GM12878 (cell line): ENCODE data around the gene TLK2. TPM values are rescaled to one million over a fixed set of nuclear protein-coding genes. Genes with fewer than 3 reads are reported as not detected.
A peak's percentile ranks its signal among the peaks of the same experiment; 100 is the strongest.
"Not testable (repeated sequence)": the region's sequence is repeated elsewhere in the genome, so short reads cannot be mapped to it uniquely, and the experiment has no call there.

Experiments
- ATAC-seq: fragments of 200-7000 bp; cut with Tn5 transposase; 3 replicates; pipeline ENCODE4 v1.9.1; 2020; ENCODE audit warnings: mild to moderate bottlenecking, moderate library complexity
- BruUV-seq: library from RNA; stranded (reverse); fragments of 400-500 nt; replicated peaks from 2 replicates; lab custom pipeline; 2021; lab: Mats Ljungman, UMichigan
- CTCF ChIA-PET: fragments of 300-600 bp; sonication (Branson Sonifier 250); formaldehyde crosslinking; extraction: SDS; loops from one replicate; lab custom pipeline; 2021; ENCODE audit warnings: inconsistent platforms; lab: Yijun Ruan, JAX
- POLR2A ChIA-PET: fragments of 350-600 bp; formaldehyde crosslinking; extraction: SDS; loops from one replicate; lab custom pipeline; 2021; ENCODE audit warnings: inconsistent platforms; lab: Charles Lee
- RAD21 ChIA-PET: fragments of 300-600 bp; sonication (Branson Sonifier 250); formaldehyde crosslinking; loops from one replicate; lab custom pipeline; 2023; ENCODE audit warnings: antibody characterized with exemption; ENCODE audit not compliant: unreplicated experiment; lab: Charles Lee
- SMC1A ChIA-PET: fragments of 300-600 bp; sonication (Branson Sonifier 250); formaldehyde crosslinking; loops from one replicate; lab custom pipeline; 2023; ENCODE audit not compliant: unreplicated experiment, uncharacterized antibody; lab: Charles Lee
- DNase-seq: peaks from one replicate; pipeline ENCODE4 v3.0.0-alpha.2; 2011; ENCODE audit warnings: low read depth, low spot score
- FAIRE-seq: peaks from 3 replicates; lab custom pipeline; 2011; peaks lifted over from hg19 to GRCh38; lab: Jason Lieb, UNC
- H2AFZ ChIP-seq: 2 replicates; pipeline ENCODE4 v1.6.0; 2011; ENCODE audit warnings: low read depth, low read length, control low read depth; ENCODE audit not compliant: control insufficient read depth
- H3K27ac ChIP-seq: 2 replicates; pipeline ENCODE4 v1.5.1; 2011; ENCODE audit warnings: control low read depth; ENCODE audit not compliant: control insufficient read depth, insufficient read depth
- H3K27me3 ChIP-seq, 2 experiments: replicated peaks in 1 of 2; 2 replicates each; pipeline versions ENCODE4 v1.6.0 to v1.6.1; 2011; ENCODE audit warnings: low read length in 1 of 2; ENCODE audit not compliant: control insufficient read depth in 2 of 2, insufficient read depth in 2 of 2
- H3K36me3 ChIP-seq, 2 experiments: 2 replicates each; pipeline ENCODE4 v1.5.1; 2011; ENCODE audit warnings: low read length in 1 of 2; ENCODE audit not compliant: control insufficient read depth in 2 of 2, insufficient read depth in 2 of 2
- H3K4me1 ChIP-seq: 2 replicates; pipeline ENCODE4 v1.6.1; 2011; ENCODE audit warnings: mild to moderate bottlenecking, low read length, moderate library complexity, mixed read lengths; ENCODE audit not compliant: control insufficient read depth, insufficient read depth
- H3K4me2 ChIP-seq: 2 replicates; pipeline ENCODE4 v1.6.0; 2011; ENCODE audit warnings: control low read depth; ENCODE audit not compliant: control insufficient read depth, insufficient read depth
- H3K4me3 ChIP-seq: fragments of 200-600 bp; sonication (generic); 2 replicates; pipeline ENCODE4 v1.5.1; 2016
- H3K79me2 ChIP-seq: 2 replicates; pipeline ENCODE4 v1.6.0; 2011; ENCODE audit warnings: low read length; ENCODE audit not compliant: control insufficient read depth, insufficient read depth
- H3K9ac ChIP-seq: 2 replicates; pipeline ENCODE4 v1.8.0; 2011; ENCODE audit warnings: low read length, control low read depth, mixed read lengths; ENCODE audit not compliant: control insufficient read depth, insufficient read depth
- H3K9me3 ChIP-seq: replicated peaks from 3 replicates; pipeline ENCODE4 v1.5.1; 2011; ENCODE audit warnings: mild to moderate bottlenecking, low read length; ENCODE audit not compliant: control insufficient read depth, insufficient read depth
- H4K20me1 ChIP-seq: 2 replicates; pipeline ENCODE4 v1.6.0; 2011; ENCODE audit not compliant: control insufficient read depth, insufficient read depth
- ATF7 ChIP-seq: fragments of 450-650 bp; IDR thresholded peaks from 2 replicates; pipeline ENCODE4 v1.6.1; 2016; ENCODE audit warnings: low read depth, mild to moderate bottlenecking
- WGBS: methylation state at CpG from one replicate; pipeline ENCODE4 v1.1.6; 2016; ENCODE audit warnings: low lambda C conversion rate; ENCODE audit not compliant: insufficient replicate concordance, insufficient coverage; ENCODE audit errors: missing lambda C conversion rate; 5-methylcytosine and 5-hydroxymethylcytosine counted together
- in situ Hi-C: fragments of 300-500 bp; cut with MboI; formaldehyde crosslinking; loops from 9 replicates; pipeline ENCODE4 v1.14.3; 2018; ENCODE audit warnings: mixed read lengths
- intact Hi-C: fragments of 100-400 bp; cut with micrococcal nuclease; formaldehyde crosslinking; loops from one replicate; pipeline ENCODE4 v1.14.2; 2022; ENCODE audit not compliant: unreplicated experiment
- polyA plus RNA-seq, 11 experiments: library from polyadenylated mRNA; depleted of rRNA in 4 of 11; unstranded in 6 of 11; stranded (reverse) in 5 of 11; fragments of >200 nt; fragmentation: Nextera tagmentation in 4 of 11; fragmentation: Illumina TruSeq in 1 of 11; extraction: Ambion mirVana in 4 of 11; extraction: Trizol in 1 of 11; gene quantifications; 1 replicate in 1 of 11; 2 replicates in 10 of 11; pipeline versions ENCODE4 v1.2.1 to v1.2.3, GENCODE V29; 2011 to 2016; ENCODE audit warnings: inconsistent platforms in 2 of 11, missing spikeins in 2 of 11, low read depth in 1 of 11
- total RNA-seq, 4 experiments: library from RNA; depleted of rRNA in 3 of 4; stranded (reverse); fragments of >200 nt in 3 of 4; fragmentation: Illumina TruSeq in 1 of 4; extraction: Trizol in 1 of 4; gene quantifications; 2 replicates each; pipeline versions ENCODE4 v1.2.1 to v1.2.3, GENCODE V29; 2013 to 2021
- TF ChIP-seq, protein P1 (sequence below): fragments of 450-650 bp; IDR thresholded peaks from 2 replicates; pipeline ENCODE4 v1.6.1; 2016; ENCODE audit warnings: mild to moderate bottlenecking, moderate library complexity, borderline replicate concordance

The TLK2 gene
- total and polyA plus RNA-seq, 10 of the 15 experiments (the other 5 are each of a cell fraction or from before 2014, with no cell fraction given) = 12.1 to 51.2 (median 27.5) TPM

DNA sequence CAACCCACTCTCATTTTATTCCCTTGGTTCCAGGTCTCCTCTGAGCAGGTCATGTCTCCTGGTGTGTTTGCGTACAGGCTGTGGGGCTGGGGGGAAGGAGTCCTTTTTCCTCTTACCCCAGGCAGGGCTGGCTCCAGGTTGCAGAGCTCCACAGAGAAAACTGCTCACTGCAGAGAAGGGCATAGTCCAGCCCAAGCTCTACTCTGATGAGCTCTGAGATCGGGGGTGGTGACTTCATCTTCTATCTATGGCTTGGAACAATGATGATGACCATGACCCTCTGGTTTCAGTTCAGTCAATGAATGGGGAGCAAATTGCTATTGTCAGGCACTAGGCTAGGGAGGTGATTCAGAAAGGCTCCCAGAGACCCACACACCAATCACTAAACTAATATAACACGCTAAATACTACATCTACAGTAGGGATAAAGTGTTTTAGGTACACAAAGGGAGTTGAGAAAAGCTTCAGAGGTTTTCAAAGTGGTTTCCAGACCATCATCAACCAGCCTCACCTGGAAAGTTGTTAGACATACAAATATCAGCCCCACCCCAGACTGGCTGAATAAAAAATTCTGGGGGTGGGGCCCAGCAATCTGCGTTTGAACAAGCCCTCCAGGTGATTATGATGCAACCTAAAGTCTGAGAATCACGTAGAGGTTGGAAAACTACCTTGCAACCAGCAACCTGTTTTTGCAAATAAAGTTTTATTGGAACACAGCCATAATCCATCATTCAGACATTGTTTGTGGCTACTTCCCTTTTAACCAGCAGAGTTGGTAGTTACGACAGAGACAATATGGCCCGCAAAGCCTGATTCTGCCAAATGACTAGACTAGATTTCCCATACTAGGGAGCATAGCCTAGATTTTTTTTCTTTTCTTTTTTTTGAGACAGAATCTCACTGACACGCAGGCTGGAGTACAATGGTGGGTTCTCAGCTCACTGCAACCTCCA is 5.3 kb upstream of the TLK2 start:
- BruUV-seq, H3K9ac ChIP-seq, H3K9me3 ChIP-seq, intact Hi-C loops, H3K36me3 ChIP-seq, SMC1A ChIA-PET, H3K4me2 ChIP-seq, H3K27me3 ChIP-seq, H2AFZ ChIP-seq, H3K4me3 ChIP-seq, DNase-seq, H4K20me1 ChIP-seq, in situ Hi-C loops, H3K4me1 ChIP-seq, H3K27ac ChIP-seq, RAD21 ChIA-PET: not testable (repeated sequence)
- FAIRE-seq = peak; percentile 54
- ATAC-seq = peak; percentile 59
- peaks cover 15% of the 10 kb centered on the region for H3K79me2 ChIP-seq
- WGBS = 85% methylated on average over 8 of the region's 8 CpGs
- peak; percentile 28; the same call in 1 of the 2 replicates for TF ChIP-seq ATF7
- TF ChIP-seq, protein P1, sequence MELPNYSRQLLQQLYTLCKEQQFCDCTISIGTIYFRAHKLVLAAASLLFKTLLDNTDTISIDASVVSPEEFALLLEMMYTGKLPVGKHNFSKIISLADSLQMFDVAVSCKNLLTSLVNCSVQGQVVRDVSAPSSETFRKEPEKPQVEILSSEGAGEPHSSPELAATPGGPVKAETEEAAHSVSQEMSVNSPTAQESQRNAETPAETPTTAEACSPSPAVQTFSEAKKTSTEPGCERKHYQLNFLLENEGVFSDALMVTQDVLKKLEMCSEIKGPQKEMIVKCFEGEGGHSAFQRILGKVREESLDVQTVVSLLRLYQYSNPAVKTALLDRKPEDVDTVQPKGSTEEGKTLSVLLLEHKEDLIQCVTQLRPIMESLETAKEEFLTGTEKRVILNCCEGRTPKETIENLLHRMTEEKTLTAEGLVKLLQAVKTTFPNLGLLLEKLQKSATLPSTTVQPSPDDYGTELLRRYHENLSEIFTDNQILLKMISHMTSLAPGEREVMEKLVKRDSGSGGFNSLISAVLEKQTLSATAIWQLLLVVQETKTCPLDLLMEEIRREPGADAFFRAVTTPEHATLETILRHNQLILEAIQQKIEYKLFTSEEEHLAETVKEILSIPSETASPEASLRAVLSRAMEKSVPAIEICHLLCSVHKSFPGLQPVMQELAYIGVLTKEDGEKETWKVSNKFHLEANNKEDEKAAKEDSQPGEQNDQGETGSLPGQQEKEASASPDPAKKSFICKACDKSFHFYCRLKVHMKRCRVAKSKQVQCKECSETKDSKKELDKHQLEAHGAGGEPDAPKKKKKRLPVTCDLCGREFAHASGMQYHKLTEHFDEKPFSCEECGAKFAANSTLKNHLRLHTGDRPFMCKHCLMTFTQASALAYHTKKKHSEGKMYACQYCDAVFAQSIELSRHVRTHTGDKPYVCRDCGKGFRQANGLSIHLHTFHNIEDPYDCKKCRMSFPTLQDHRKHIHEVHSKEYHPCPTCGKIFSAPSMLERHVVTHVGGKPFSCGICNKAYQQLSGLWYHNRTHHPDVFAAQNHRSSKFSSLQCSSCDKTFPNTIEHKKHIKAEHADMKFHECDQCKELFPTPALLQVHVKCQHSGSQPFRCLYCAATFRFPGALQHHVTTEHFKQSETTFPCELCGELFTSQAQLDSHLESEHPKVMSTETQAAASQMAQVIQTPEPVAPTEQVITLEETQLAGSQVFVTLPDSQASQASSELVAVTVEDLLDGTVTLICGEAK = peak; percentile 82
- POLR2A ChIA-PET = interaction anchor here (0.6 kb wide), 1 partner anchor 20 kb away, joined by 3 read pairs; no protein-coding TSS in a partner anchor
- CTCF ChIA-PET = interaction anchor here (1.1 kb wide), 1 partner anchor 15 kb away, joined by 3 read pairs; no protein-coding TSS in a partner anchor
